Peyer's patch (tissue), 4 donors: ENCODE results near the gene MAG. TPM values are rescaled to one million over a fixed set of nuclear protein-coding genes. Genes with fewer than 3 reads are reported as not detected.
A peak's percentile ranks its signal among the peaks of the same experiment; 100 is the strongest.

Experiments
- DNase-seq, 3 donors: peaks; one replicate each; pipeline ENCODE4 v3.0.0-alpha.2; 2017 to 2019
- H3K27ac ChIP-seq, 4 donors: fragments of 200-600 bp; sonication (generic); one replicate each; pipeline ENCODE4 v1.5.1; 2016 to 2019
- H3K27me3 ChIP-seq, 2 donors: fragments of 200-600 bp; sonication (generic); one replicate each; pipeline ENCODE4 v1.5.1; 2019
- H3K36me3 ChIP-seq, 3 donors: fragments of 200-600 bp; sonication (generic); one replicate each; pipeline ENCODE4 v1.5.1; 2016 to 2019
- H3K4me1 ChIP-seq, 4 donors: fragments of 200-600 bp; sonication (generic); one replicate each; pipeline ENCODE4 v1.5.1; 2016 to 2019
- H3K4me3 ChIP-seq, 4 donors: fragments of 200-600 bp; sonication (generic); 1 replicate in 3 of 4; 2 replicates in 1 of 4; pipeline ENCODE4 v1.5.1; 2016 to 2019; ENCODE audit warnings: mild to moderate bottlenecking in 1 of 4
- H3K9me3 ChIP-seq, 4 donors: fragments of 200-600 bp; sonication (generic); one replicate each; pipeline ENCODE4 v1.5.1; 2016 to 2019; ENCODE audit warnings: mild to moderate bottlenecking in 1 of 4
- POLR2A ChIP-seq, 2 donors: fragments of 450-650 bp; IDR thresholded peaks; one replicate each; pipeline ENCODE4 v1.5.1; 2017; ENCODE audit warnings: antibody characterized with exemption in 2 of 2, mild to moderate bottlenecking in 2 of 2, moderate library complexity in 2 of 2
- total RNA-seq, 4 donors: library from RNA; depleted of rRNA; stranded (reverse); fragments of >200 nt; gene quantifications; one replicate each; pipeline ENCODE4 v1.1.0, GENCODE V29; 2016
- TF ChIP-seq, protein P1 (sequence below), 6 experiments: fragments of 450-650 bp in 4 of 6; fragments of 200-600 bp in 2 of 6; sonication (generic) in 1 of 6; IDR thresholded peaks; one replicate each; pipeline ENCODE4 v1.5.1; 2017 to 2019; ENCODE audit warnings: antibody characterized with exemption in 6 of 6, mild to moderate bottlenecking in 3 of 6, moderate library complexity in 1 of 6

MAG gene
- total RNA-seq, 4 donors from 2014 or later: 3.8 TPM; not detected in 3

DNA sequence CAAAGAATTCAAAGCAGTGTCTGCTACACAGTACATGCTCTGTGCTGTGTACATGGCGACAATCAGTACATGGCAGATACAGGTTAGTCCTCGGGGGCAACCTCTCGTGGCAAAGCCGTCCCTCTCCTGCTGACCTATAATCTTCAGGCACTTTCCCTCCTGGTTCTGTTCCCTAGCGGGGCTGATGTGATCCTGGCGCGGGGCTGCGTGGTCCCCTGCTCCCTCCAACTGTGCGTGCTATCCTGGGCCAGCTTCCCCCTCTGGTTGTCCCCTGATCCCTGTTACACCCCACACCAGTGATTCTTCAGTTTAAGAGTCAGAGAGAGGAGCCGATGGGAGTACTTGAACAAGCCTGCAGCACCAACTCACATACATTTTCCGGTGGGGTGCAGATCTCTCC, 12.1 kb downstream of the MAG start:
- no peak overlapping the region for H3K27ac ChIP-seq
- no peaks in the 10 kb centered on the region for H3K27me3 ChIP-seq
- DNase-seq: no peak
- no peaks in the 10 kb centered on the region for H3K9me3 ChIP-seq
- H3K4me3 ChIP-seq: no peak overlapping the region
- no peak for TF ChIP-seq POLR2A (IDR thresholded peaks at IDR 0.05)
- TF ChIP-seq, protein P1, sequence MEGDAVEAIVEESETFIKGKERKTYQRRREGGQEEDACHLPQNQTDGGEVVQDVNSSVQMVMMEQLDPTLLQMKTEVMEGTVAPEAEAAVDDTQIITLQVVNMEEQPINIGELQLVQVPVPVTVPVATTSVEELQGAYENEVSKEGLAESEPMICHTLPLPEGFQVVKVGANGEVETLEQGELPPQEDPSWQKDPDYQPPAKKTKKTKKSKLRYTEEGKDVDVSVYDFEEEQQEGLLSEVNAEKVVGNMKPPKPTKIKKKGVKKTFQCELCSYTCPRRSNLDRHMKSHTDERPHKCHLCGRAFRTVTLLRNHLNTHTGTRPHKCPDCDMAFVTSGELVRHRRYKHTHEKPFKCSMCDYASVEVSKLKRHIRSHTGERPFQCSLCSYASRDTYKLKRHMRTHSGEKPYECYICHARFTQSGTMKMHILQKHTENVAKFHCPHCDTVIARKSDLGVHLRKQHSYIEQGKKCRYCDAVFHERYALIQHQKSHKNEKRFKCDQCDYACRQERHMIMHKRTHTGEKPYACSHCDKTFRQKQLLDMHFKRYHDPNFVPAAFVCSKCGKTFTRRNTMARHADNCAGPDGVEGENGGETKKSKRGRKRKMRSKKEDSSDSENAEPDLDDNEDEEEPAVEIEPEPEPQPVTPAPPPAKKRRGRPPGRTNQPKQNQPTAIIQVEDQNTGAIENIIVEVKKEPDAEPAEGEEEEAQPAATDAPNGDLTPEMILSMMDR (IDR thresholded peaks at IDR 0.05): no peak
- no peaks in the 10 kb centered on the region for H3K36me3 ChIP-seq
- H3K4me1 ChIP-seq: no peaks in the 10 kb centered on the region

DNA sequence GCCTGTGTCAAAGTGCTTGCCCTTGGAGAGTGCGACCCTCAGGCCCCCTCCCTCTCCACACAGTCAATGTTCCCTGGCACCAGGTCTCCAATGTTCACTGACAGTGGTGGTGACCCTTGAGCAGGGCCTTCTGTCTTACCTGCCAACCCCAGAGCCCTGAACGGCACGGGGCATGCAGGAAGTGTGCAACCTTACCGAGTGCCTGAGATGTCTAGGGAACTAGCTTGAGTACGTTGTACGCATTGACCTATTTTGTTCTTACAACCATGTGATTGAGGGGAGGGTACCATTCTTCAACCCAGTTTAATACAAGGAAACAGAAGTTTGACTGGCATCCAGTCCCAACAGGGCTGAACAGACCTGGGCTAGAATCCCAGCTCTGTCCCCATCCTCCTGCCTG, 13.2 kb downstream of the MAG start:
- Histone ChIP-seq H3K9me3 (no peaks in the 10 kb centered on the region), H3K36me3 (no peaks in the 10 kb centered on the region), H3K4me3 (no peak overlapping the region), H3K4me1 (no peaks in the 10 kb centered on the region), H3K27ac (no peak overlapping the region), H3K27me3 (no peaks in the 10 kb centered on the region)
- TF ChIP-seq, protein P1 (IDR thresholded peaks at IDR 0.05): no peak
- no peak for TF ChIP-seq POLR2A (IDR thresholded peaks at IDR 0.05)
- no peak for DNase-seq

DNA sequence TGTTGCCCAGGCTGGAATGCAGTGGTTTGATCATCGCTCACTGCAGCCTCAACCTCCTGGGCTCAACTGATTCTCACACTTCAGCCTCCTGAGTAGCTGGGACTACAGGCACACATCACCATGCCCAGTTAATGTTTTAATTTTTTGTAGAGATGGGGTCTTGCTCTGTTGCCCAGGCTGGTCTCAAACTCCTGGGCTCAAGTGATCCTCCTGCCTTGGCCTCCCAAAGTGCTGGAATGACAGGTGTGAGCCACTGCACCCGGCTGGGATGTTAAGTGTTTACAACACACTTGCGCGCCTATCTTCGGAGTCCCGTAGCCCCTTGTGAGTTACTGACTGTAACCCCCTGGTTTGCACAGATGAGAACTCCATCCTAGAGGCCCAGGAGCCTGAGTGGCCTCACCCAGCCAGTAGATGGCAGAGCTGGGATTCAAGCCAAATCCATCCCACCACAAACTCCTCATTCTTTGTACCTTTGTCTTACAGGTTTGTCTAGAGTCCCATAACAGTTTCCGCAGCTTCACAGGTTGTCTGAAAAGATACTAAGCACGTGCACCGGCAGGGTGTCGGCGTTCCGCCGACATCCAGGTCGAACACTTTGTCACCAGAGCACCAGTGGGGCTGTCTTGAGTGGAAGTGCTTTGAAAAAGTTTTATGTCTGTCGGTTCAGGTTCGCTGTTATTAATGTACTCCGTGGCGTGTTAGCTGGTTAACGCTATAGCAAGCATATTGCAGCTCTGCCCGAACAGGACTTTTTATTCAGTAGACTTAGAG, 14.7 kb downstream of the MAG start:
- Histone ChIP-seq H3K4me3 (no peak overlapping the region), H3K27ac (no peak overlapping the region), H3K4me1 (no peaks in the 10 kb centered on the region), H3K27me3 (no peaks in the 10 kb centered on the region), H3K9me3 (no peaks in the 10 kb centered on the region), H3K36me3 (no peaks in the 10 kb centered on the region)
- DNase-seq: peak in 1 of 3 donors; percentile 39
- TF ChIP-seq POLR2A (IDR thresholded peaks at IDR 0.05): no peak
- TF ChIP-seq, protein P1 (IDR thresholded peaks at IDR 0.05): peak in 1 of 6 experiments; percentile 30

DNA sequence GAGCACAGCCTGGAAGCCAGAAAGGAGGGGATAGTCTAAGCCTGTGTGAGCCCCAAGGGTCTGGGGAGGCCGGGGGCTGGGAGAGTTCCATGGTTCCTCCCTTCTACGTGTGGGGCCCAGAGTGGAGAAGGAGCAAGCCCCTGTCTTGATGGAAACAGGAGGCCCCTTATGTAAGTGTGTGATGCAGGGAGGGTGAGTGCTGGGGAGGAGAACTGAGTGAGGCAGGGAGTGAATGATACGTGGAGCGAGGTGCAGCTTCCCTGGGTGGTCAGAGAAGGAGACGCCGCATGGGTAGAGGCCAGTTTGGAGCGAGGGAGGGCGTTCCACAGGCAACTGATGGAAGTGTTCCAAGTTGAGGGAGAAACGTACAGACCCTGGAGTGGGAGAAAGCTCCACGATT, 16.0 kb downstream of the MAG start:
- Histone ChIP-seq H3K4me1 (no peaks in the 10 kb centered on the region), H3K27ac (no peak overlapping the region)

DNA sequence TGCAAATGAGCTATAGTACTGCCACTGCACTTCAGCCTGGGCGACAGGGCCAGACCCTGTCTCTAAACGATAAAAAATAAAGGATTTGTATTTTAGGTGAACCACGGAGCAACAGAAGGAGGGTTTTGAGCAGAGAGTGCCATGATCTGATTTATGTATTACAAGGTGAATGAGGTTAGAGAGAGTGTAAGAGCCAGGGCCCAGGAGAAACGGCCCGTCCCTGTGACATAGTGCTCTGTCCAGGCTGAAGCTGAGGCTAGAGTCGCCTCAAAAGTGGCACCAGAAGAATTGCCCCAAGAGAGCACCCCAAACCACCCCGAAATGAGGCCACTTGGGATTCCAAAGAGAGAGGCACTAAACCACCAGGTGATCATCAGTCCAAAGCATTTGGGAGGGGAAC, 16.9 kb downstream of the MAG start:
- H3K36me3 ChIP-seq: no peaks in the 10 kb centered on the region
- no peaks in the 10 kb centered on the region for H3K9me3 ChIP-seq
- H3K4me1 ChIP-seq: no peaks in the 10 kb centered on the region
- no peak overlapping the region for H3K27ac ChIP-seq
- no peaks in the 10 kb centered on the region for H3K27me3 ChIP-seq
- DNase-seq: no peak
- TF ChIP-seq, protein P1 (IDR thresholded peaks at IDR 0.05): no peak
- TF ChIP-seq POLR2A (IDR thresholded peaks at IDR 0.05): no peak
- no peak overlapping the region for H3K4me3 ChIP-seq

More for the DNA sequence above, 16.0 kb downstream of the MAG start:
- Histone ChIP-seq H3K27me3 (no peaks in the 10 kb centered on the region), H3K9me3 (no peaks in the 10 kb centered on the region), H3K4me3 (no peak overlapping the region), H3K36me3 (no peaks in the 10 kb centered on the region)
- TF ChIP-seq, protein P1 (IDR thresholded peaks at IDR 0.05): no peak
- TF ChIP-seq POLR2A (IDR thresholded peaks at IDR 0.05): no peak
- DNase-seq: no peak
